Prostate gland (tissue), 2 donors: ENCODE data around the gene NXPE3. TPM values are rescaled to one million over a fixed set of nuclear protein-coding genes. Genes with fewer than 3 reads are reported as not detected.
A peak's percentile ranks its signal among the peaks of the same experiment; 100 is the strongest.

Experiments used
- DNase-seq: peaks from one replicate; pipeline ENCODE4 v3.0.0-alpha.2; 2019; ENCODE audit warnings: low spot score
- H3K27ac ChIP-seq, 2 donors: fragments of 200-600 bp; sonication (generic); 2 replicates each; pipeline ENCODE4 v1.5.1; 2017 to 2019
- H3K27me3 ChIP-seq: fragments of 200-600 bp; sonication (generic); replicated peaks from 2 replicates; pipeline ENCODE4 v1.5.1; 2019; ENCODE audit not compliant: insufficient read depth
- H3K36me3 ChIP-seq, 2 donors: fragments of 200-600 bp; sonication (generic); 1 replicate in 1 of 2; 2 replicates in 1 of 2; pipeline versions ENCODE4 v1.5.1 to v1.8.1; 2017 to 2019
- H3K4me1 ChIP-seq: fragments of 200-600 bp; sonication (generic); replicated peaks from 2 replicates; pipeline ENCODE4 v1.5.1; 2019
- H3K4me3 ChIP-seq, 2 donors: fragments of 200-600 bp; sonication (generic); 2 replicates each; pipeline ENCODE4 v1.5.1; 2017 to 2019
- H3K9me3 ChIP-seq: fragments of 200-600 bp; sonication (generic); 2 replicates; pipeline ENCODE4 v1.5.1; 2017
- POLR2A ChIP-seq: fragments of 450-650 bp; IDR thresholded peaks from one replicate; pipeline ENCODE4 v1.6.1; 2016; ENCODE audit warnings: antibody characterized with exemption, mild to moderate bottlenecking
- POLR2AphosphoS5 ChIP-seq: sonication (generic); formaldehyde crosslinking; IDR thresholded peaks from one replicate; pipeline ENCODE4 v1.6.1; 2017; ENCODE audit warnings: antibody characterized with exemption
- WGBS: methylation state at CpG from one replicate; pipeline ENCODE4 v1.1.5; 2018; 5-methylcytosine and 5-hydroxymethylcytosine counted together
- intact Hi-C: fragments of 100-400 bp; cut with DNase I; formaldehyde crosslinking; loops from one replicate; pipeline ENCODE4 v1.14.2; 2022
- total RNA-seq, 2 donors: library from RNA; depleted of rRNA; stranded (reverse); fragments of >200 nt; gene quantifications; one replicate each; pipeline ENCODE4 v1.1.0, GENCODE V29; 2016
- TF ChIP-seq, protein P1 (sequence below), 4 experiments: fragments of 200-600 bp in 2 of 4; fragments of 450-650 bp in 2 of 4; sonication (generic) in 2 of 4; IDR thresholded peaks; 1 replicate in 3 of 4; 2 replicates in 1 of 4; pipeline ENCODE4 v1.5.1; 2016 to 2019; ENCODE audit warnings: antibody characterized with exemption in 4 of 4, mild to moderate bottlenecking in 2 of 4, moderate library complexity in 2 of 4

The NXPE3 gene
- total RNA-seq, 2 donors from 2014 or later = 7.8 to 14.1 TPM

DNA sequence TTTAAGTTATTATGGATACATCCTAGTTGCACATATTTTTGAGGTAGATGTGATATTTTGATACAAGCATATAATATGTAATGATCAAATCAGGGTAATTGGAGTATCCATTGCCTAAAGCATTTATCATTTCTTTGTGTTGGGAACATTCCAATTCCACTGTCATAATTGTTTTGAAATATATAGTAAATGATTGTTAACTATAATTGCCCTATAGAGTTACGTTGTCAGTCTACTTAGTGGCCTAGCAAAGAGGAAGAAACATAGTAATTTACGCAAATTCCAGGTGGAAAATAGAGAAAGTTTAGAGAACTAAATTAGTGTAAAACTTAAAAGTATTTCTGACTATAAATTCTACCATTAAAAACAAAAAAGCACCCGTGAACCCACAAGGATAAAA, 24.9 kb downstream of the NXPE3 start:
- DNase-seq = no peak
- Histone ChIP-seq H3K36me3 (no peaks in the 10 kb centered on the region), H3K4me3 (no peak overlapping the region), H3K27me3 (no peaks in the 10 kb centered on the region), H3K4me1 (no peaks in the 10 kb centered on the region), H3K9me3 (no peaks in the 10 kb centered on the region), H3K27ac (no peak overlapping the region)
- WGBS = 71% methylated on average over 3 of the region's 3 CpGs
- TF ChIP-seq, protein P1, sequence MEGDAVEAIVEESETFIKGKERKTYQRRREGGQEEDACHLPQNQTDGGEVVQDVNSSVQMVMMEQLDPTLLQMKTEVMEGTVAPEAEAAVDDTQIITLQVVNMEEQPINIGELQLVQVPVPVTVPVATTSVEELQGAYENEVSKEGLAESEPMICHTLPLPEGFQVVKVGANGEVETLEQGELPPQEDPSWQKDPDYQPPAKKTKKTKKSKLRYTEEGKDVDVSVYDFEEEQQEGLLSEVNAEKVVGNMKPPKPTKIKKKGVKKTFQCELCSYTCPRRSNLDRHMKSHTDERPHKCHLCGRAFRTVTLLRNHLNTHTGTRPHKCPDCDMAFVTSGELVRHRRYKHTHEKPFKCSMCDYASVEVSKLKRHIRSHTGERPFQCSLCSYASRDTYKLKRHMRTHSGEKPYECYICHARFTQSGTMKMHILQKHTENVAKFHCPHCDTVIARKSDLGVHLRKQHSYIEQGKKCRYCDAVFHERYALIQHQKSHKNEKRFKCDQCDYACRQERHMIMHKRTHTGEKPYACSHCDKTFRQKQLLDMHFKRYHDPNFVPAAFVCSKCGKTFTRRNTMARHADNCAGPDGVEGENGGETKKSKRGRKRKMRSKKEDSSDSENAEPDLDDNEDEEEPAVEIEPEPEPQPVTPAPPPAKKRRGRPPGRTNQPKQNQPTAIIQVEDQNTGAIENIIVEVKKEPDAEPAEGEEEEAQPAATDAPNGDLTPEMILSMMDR (IDR thresholded peaks at IDR 0.05) = no peak
- TF ChIP-seq POLR2A (no peak), POLR2AphosphoS5 (no peak)
- intact Hi-C loops = no loop called here

DNA sequence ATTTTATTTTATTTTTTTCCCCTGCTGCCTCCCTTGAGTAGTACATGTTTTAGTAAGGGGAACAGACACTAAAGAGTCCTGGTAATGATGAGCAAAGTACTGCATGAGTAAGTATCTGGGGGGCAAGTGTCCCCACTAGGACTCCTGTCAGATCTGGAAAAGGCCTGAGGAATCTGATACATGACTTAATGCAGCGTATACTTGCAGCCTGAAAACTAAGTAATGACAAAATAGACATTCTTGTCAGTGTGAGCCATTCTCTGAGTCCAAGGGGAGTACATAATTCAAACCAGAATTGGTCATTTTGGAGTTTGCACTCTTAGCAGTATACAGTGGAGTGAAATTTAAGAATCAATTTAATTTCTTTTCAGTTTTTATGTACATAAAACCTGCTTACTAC, 27.5 kb downstream of the NXPE3 start:
- no peaks in the 10 kb centered on the region for H3K4me1 ChIP-seq
- H3K9me3 ChIP-seq = no peaks in the 10 kb centered on the region
- 94% methylated on average over 1 of the region's 1 CpG for WGBS
- H3K27ac ChIP-seq = no peak overlapping the region
- no peaks in the 10 kb centered on the region for H3K36me3 ChIP-seq
- no peaks in the 10 kb centered on the region for H3K27me3 ChIP-seq
- TF ChIP-seq POLR2A (no peak), POLR2AphosphoS5 (no peak)
- TF ChIP-seq, protein P1 (IDR thresholded peaks at IDR 0.05) = no peak
- DNase-seq = no peak
- no peak overlapping the region for H3K4me3 ChIP-seq
- intact Hi-C loops = no loop called here

DNA sequence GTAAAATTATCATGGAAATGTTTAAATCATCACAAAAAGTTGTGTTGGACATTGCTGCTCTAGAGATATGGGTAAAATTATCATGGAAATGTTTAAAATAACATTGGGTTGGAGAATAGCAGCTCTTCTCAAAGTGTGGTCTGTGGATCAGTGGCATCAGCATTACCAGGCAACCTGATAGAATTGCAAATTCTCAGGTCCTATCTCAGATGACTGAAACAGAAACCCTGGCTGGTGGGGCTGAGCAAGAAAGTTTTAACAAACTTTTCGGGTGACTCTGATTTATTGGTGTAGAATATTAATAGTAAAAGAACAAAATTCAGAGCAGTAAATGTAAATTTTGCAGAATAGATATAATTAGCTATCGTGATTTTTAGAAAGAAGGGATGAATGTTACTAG, 28.9 kb downstream of the NXPE3 start:
- intact Hi-C loops = loop anchor here (2.0 kb wide), 1 partner anchor 417 kb away; no protein-coding TSS in a partner anchor
- WGBS = 92% methylated on average over 2 of the region's 2 CpGs
- H3K4me1 ChIP-seq = no peaks in the 10 kb centered on the region
- TF ChIP-seq POLR2AphosphoS5 (no peak), POLR2A (no peak)
- TF ChIP-seq, protein P1 (IDR thresholded peaks at IDR 0.05) = no peak
- H3K4me3 ChIP-seq = no peak overlapping the region
- no peaks in the 10 kb centered on the region for H3K36me3 ChIP-seq
- no peaks in the 10 kb centered on the region for H3K9me3 ChIP-seq
- H3K27me3 ChIP-seq = no peaks in the 10 kb centered on the region
- H3K27ac ChIP-seq = no peak overlapping the region
- DNase-seq = no peak

DNA sequence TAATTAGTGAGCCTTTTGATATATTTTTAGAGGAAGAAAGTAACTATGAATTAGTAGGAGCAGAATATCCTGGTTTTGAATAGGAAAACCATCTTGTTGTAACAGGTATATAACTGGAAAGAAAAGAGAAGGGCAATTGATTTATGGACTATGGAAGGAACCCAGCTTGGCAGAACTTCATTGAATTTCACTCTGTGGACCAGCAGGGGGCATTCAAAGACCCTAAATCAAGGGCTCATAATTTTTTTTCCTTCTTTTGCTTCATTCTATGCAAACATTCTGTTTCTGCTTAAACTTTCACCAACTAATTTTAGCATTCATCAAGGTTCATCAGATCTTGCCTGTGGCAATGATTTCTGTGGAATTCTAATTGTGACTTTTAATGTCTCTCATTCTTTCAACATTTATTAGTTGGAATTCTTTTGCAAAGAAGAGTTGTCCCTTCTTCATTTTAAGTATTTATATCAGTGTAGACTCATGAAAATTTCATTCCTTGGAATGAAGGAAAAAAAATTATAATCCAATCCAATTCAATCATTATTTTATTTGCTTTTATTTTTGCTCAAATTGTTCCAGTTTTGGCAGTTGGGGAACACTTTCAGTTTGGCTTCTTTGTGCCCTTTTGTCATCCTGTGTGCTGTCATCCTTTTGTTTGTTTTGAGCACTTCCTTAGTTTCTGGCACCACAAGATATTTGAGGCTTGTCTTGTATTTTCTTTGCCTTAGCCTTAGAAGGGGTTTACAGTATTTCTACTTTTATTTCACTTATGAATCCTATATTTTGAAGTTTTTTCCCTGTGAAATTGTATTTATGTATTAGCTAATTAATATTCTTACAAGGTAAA, 30.4 kb downstream of the NXPE3 start:
- no peaks in the 10 kb centered on the region for H3K27me3 ChIP-seq
- peak; percentile 29 for DNase-seq
- no peaks in the 10 kb centered on the region for H3K9me3 ChIP-seq
- H3K36me3 ChIP-seq = no peaks in the 10 kb centered on the region
- TF ChIP-seq, protein P1 (IDR thresholded peaks at IDR 0.05) = peak in 3 of 4 experiments; percentile 59 to 68 (median 66)
- TF ChIP-seq POLR2A (no peak), POLR2AphosphoS5 (peak; percentile 21)
- intact Hi-C loops = loop anchor here (2.0 to 10.0 kb wide), 3 partner anchors 325 to 725 kb away; no protein-coding TSS in a partner anchor
- H3K27ac ChIP-seq = peak overlapping the region in 1 of 2 donors; percentile 13
- H3K4me3 ChIP-seq = no peak overlapping the region
- no peaks in the 10 kb centered on the region for H3K4me1 ChIP-seq

DNA sequence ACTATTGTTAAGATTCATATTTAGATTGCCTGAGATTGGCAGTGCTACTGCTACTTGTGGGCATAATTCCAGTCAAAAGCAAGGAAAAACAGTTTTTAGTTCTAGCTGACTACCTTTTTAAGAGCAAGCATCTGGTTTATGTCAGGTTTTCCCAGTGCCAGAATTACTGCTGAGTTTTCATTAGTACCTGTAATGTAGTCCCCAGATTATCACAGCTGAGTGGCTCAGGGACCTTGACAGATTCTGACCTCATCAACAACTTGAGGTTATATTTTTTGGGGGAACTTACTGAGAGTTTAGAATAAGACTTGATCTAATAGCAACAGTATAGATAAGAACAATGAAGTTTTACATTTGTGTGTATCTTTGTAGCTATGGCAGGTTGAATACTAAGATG, 31.0 kb downstream of the NXPE3 start:
- TF ChIP-seq POLR2AphosphoS5 = no peak
- TF ChIP-seq POLR2A = no peak
- TF ChIP-seq, protein P1 (IDR thresholded peaks at IDR 0.05) = no peak
- DNase-seq = no peak
- no peak overlapping the region for H3K4me3 ChIP-seq
- no peaks in the 10 kb centered on the region for H3K4me1 ChIP-seq
- intact Hi-C loops = loop anchor here (10.0 kb wide), 2 partner anchors 325 to 725 kb away; no protein-coding TSS in a partner anchor
- H3K9me3 ChIP-seq = no peaks in the 10 kb centered on the region
- no peak overlapping the region for H3K27ac ChIP-seq
- no peaks in the 10 kb centered on the region for H3K36me3 ChIP-seq
- H3K27me3 ChIP-seq = no peaks in the 10 kb centered on the region
